GM18520 (cell line): ENCODE data around the gene CTCFL.

Experiments used
- ATAC-seq: cut with Tn5 transposase; IDR thresholded peaks from one replicate; pipeline ENCODE4 v1.9.1; 2021; ENCODE audit not compliant: unreplicated experiment

The CTCFL gene

GRCh38 chr20:57560554-57561355 is 35.8 kb upstream of the CTCFL start, which contains the start of gene PCK1:
TSS of gene PCK1 (plus strand) at chr20:57561110. CDS start at chr20:57561412, 302 bp downstream.
- ATAC-seq, result no peak

- no peak for ATAC-seq
Observed at GRCh38 chr20:57559658-57560553, 35.0 kb upstream of the CTCFL start.

- ATAC-seq, result no peak
Observed at GRCh38 chr20:57559289-57559634, 34.3 kb upstream of the CTCFL start.

- no peak for ATAC-seq
Observed at GRCh38 chr20:57558614-57559288, 33.8 kb upstream of the CTCFL start.

GRCh38 chr20:57557926-57558613 is 33.1 kb upstream of the CTCFL start:
- no peak for ATAC-seq

GRCh38 chr20:57556980-57557274 is 32.0 kb upstream of the CTCFL start:
- ATAC-seq, result no peak

GRCh38 chr20:57555457-57556184 is 30.7 kb upstream of the CTCFL start:
- no peak for ATAC-seq

GRCh38 chr20:57553376-57554018 is 28.6 kb upstream of the CTCFL start:
- ATAC-seq, result no peak

GRCh38 chr20:57552471-57552870 is 27.5 kb upstream of the CTCFL start:
- no peak for ATAC-seq

GRCh38 chr20:57548177-57549058 is 23.5 kb upstream of the CTCFL start:
- ATAC-seq, result no peak

- ATAC-seq, result no peak
Observed at GRCh38 chr20:57546956-57547649, 22.2 kb upstream of the CTCFL start.

GRCh38 chr20:57545927-57546662 is 21.2 kb upstream of the CTCFL start:
- ATAC-seq, result no peak

- no peak for ATAC-seq
Observed at GRCh38 chr20:57544838-57545564, 20.1 kb upstream of the CTCFL start.

GRCh38 chr20:57543754-57544153 is 18.8 kb upstream of the CTCFL start:
- ATAC-seq, result no peak

GRCh38 chr20:57540890-57541580 is 16.1 kb upstream of the CTCFL start:
- ATAC-seq, result no peak

- ATAC-seq, result no peak
Observed at GRCh38 chr20:57539889-57540288, 14.9 kb upstream of the CTCFL start.
